Ishikawa (cell line): Measurements from ENCODE around the gene NEK9.

Experiments used
- TCF12 ChIP-seq: IDR thresholded peaks from 2 replicates; pipeline ENCODE4 v1.6.1; 2012; ENCODE audit warnings: low read depth
- USF1 ChIP-seq: IDR thresholded peaks from 2 replicates; pipeline ENCODE4 v1.6.1; 2012

- TF ChIP-seq USF1 (no peak), TCF12 (no peak)
These were observed 56.5 kb downstream of the NEK9 start for GRCh38 chr14:75070383-75070782.
